Kidney tubule cell (primary cell): ENCODE results near the gene PHIP.

Source experiments
- DNase-seq: peaks from one replicate; pipeline ENCODE4 v3.0.0-alpha.2; 2018; ENCODE audit warnings: low spot score

The PHIP gene

DNA sequence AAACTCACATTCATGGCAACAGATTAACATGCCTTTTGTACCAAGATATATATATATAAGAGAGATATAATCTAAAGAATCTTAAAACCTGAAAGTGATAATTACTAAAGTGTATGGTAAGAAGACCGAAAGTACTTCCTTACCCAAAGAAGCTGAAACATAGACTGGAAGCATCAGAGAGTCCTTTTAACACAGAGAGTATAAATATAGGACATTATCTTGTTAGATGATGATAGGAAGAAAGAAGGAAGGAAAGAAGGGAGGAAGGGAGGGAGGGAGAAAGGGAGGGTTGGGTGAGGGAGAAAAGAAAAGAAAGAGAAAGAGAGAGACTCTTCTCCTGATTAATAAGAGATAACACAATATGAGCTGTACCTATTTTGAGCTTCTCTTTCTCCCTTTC lies 68.2 kb downstream of the PHIP start:
- DNase-seq = no peak

DNA sequence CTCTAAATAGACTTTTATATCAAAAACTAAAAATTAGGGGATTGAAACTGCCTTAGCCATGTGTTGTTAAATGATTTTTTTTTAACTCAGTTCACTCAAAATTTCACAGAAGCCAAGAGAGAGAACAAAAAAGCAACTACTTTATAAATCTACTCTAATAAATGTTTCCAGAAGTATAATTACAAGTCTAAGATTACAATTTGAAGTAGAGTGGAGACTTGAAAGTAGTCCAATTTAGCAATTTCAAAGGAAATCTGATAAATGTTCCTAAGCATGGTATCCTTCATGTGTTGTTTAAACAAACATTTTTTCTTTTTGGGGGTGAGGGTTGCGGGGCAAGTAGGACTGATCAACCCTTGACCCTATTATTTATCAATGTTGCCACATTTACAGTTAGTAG lies 72.6 kb downstream of the PHIP start:
- DNase-seq = no peak

DNA sequence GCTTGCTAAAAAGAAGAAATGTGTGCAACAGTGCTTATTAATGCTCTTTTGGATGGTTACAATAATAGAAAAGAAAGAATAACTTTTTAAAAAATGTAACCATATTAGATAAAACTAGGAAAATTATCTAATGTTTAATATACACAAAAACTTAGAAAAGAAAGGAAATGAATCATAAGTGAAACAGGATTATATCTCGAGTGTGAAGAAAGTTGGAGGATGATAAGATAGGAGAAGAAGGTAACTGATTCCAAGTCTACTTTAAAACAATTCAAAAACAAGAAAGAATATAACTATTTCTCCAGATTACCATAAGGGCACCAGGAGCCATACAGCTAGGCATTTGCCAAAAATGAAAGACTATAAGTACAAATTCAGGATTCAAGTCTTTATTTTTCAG lies 73.0 kb downstream of the PHIP start:
- no peak for DNase-seq

DNA sequence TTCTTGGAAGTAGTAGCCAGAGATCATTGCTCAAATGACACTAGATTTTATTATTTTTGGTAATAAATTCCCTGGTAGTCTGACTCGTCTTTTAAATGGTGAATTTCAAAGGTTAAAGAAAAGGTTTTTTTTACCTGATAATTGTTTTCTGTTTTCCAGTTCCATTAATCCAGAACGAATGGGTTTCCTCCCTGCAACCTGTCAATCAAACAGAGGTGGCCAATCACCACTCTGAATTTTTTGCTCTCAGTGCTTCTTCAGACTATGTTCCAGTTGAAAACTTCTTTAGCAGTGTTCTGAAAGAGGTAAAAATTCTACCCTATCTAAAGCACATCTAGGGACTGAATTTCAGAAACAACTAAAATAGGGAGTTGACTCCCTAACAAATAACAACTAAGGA lies 73.8 kb downstream of the PHIP start:
- no peak for DNase-seq

DNA sequence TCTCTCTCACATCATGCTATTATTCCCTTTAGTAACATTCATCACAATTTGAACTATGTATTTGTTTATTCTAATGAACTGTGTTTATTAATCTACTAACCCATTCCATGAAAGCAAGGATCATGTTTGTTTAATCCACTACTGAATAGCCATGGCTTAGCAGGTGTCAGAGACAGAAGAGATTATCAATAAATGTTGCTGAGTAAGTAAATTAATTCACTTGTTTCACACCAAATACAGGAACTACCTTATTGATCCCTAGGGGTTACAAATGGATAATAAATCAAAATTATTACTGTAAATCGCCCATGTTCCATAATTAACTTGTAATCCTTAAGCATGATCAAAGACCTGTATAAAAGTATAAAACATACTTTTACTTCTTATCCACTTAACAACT lies 76.6 kb downstream of the PHIP start:
- no peak for DNase-seq

DNA sequence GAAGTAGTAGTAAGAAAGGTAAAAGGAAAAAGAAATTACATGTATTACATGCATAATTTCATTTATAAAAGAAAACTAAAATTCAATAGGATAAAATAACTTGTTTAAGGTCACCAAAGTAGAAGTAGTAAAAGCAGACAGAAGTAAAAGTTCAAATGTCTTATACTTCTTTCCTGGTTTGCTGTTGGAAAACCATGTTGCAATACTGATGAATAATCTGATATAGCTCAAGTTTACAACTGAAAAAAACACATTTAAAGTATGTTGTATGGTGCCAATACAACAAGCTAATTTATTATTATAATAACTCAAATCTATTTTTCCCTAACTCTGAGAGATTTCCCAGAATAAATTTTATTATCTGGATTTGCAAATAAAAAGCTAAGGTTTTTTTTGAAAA lies 78.3 kb downstream of the PHIP start:
- DNase-seq = no peak

DNA sequence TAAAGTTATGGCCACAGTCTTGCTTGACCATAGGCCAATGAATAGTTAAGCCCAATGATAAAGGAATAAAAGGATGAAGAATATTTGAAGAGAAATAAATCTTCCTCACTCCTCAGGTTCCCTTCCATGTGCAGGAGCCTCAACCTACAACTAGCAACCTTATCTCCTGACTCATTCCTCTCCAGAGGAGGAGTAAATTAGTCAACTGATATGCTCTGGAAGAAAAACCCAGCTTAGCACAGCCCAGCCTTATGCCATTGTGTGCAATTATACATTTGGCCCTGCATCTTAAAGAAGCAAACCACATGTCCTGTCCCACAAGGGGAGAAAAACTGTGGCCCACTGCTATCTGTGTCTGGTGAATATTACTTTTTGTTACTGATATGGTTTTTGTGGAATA lies 82.1 kb downstream of the PHIP start:
- peak; percentile 6 for DNase-seq

DNA sequence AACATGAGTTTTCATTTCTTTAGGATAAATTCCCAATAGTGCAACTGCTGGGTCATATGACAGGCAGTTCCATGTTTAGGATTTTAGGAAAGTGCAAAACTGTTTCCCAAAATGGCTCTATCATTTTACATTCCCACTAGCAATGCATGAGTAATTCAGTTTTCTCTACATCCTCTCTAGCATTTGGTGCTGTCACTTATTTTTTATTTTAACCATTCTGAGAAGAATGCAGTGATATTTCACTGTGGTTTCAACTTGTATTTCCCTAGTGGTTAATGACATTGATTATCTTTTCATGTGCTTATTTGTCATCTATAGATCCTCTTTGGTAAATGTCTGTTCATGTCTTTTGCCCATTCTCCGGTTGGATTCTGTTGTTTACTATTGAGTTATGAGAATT lies 82.7 kb downstream of the PHIP start:
- no peak for DNase-seq

DNA sequence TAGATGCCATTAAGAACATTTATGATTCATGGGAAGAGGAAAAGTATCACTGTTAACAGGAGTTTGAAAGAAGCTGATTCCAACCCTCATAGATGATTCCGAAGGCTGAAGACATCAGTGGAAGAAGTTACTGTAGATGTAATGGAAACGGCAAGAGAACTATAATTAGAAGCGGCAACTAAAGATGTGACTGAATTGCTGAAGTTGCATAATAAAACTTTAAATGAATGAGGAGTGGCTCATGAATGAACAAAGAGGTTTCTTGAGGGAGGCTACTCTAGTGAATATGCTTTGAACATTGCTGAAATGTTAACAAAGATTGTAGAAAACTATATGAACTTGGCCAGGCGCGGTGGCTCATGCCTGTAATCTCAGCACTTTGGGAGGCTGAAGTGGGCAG lies 84.1 kb downstream of the PHIP start:
- DNase-seq = no peak

DNA sequence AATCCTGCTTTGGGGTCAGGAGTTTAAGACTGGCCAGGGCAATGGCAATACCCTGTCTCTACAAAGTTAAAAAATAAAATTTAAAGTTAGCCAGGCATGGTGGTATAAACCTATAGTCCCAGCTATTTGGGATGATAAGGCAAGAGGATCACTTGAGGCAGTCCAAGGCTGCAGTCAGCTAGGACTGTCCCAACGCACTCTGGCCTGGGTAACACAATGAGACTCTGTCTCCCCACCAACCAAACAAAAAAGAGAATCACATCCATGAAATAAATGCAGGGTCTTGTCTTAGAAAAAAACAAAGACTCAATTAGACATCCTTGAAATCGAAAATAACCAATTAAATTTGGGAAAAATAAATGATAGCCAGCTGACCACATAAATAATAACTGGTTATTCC lies 88.9 kb downstream of the PHIP start:
- no peak for DNase-seq

DNA sequence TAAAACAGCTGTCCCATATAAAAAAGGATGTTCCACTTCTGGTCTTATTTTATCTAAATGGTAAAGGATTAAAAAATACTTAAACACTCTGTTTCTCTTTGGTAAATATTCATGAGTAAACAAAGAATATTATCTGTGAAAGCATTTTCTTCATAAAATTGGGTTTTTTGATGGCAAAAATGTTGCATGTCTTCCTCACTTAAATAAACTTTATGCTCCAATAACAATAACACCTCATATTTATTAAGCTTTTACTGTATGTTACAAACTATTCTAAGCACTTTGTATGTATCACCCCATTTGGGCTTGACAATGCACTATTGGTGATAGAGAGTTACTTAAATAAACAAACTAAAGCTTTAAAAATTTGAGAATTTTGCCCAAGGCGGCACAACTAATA lies 91.9 kb downstream of the PHIP start:
- DNase-seq = no peak

DNA sequence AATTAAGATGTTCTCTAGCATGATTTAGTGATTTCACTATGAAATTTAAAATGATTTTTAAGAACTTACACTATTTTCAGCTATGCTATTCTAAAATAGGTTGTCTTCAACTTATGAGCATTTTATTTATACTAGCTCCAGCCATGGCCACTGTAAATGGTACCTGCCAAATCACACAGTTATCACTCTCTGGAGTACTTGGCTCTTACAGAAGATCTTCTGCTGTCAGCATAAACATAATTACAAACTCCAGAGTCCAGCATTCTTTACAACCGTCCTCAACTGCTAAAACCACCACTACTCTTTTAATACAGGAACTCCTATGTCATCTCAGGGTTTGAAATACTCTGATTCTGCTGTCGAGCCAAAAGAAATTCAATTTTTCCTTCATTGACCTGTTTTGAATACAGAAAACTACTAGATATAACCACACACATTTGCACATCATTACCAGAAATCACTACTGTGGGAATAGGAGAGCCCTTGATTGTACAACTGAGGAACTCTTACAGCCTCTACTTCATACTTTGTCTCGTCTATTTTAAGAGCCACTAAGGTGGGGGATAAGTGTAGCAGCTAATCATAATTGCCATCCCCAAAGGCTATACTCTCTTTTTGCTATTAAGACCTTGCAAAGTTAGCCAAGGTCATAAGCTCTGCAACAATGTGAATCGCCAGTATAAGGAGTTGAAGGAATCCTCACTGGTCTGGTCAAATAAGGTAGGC lies 93.7 kb downstream of the PHIP start:
- no peak for DNase-seq

DNA sequence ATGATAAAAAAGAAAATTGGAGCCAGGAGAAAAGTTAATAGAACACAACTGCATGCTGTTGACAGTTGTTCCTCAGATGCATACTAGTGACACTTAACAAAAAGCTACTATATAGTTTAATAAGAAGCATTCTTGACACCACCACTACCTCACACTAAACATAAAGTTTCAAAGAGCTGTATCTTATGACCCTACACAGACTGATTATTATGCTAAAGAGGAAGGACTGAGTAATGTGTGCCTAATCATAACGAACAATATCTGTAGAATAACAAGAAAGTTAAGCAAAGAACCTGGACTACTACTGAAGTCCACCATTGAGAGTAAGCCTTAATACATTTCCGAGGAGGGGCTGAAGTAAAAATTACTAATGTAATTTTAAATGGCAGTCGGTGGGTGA lies 110.9 kb downstream of the PHIP start:
- DNase-seq = no peak

DNA sequence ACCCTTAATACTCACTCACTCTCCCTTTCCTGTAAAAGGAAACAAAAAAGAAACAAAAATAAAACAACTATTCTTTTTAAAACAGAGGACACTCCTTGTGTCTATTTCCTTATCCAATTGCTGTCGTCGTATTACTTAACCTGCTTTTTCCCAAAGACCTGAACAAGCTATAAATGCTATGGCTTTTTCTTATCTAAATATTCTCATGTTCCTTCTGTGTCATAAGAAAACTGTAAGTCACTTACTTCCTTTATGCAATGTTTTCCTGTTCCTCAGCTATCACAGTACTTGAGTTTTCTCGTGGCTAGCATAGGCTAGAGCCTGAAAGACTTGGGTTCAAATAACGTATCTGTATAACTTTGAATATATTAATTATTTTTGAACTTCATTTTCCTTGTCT lies 111.5 kb downstream of the PHIP start:
- DNase-seq = no peak

DNA sequence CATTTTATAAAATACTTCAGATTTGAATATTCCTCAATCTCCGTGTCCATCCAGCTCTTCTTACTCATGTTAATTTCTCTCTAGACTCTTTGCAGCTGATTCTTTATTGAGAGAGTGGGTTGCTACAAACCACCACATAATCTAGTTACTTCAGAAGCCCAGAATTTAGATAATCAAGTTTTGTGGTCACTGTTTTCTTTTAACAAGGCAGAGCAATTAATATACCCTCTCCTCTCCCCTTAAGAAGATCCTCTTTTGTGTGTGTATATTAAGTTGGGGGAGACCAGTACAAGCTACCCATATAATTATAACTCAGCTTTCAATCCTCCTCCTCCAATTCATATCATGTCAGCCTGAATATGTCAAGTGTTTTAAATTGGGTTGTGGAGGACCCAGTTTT lies 115.6 kb downstream of the PHIP start:
- no peak for DNase-seq

DNA sequence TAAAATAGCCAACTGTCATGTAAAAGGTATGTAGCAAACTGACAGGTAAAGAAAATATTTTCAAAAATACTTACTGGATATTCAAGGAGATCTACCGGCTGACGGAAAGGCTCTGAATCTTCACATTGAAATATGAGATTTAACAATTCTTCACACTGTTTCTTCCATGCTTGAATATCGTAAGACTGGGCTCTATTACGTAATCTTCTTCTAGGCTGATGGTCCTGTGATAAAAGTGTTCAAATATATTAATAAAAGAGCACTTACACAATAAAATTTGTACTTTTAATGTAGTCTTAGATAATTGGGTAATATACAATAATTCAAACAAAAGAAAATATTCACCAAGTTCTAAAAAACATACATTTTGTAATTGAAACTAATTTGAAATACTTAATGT lies 123.3 kb downstream of the PHIP start:
- no peak for DNase-seq

DNA sequence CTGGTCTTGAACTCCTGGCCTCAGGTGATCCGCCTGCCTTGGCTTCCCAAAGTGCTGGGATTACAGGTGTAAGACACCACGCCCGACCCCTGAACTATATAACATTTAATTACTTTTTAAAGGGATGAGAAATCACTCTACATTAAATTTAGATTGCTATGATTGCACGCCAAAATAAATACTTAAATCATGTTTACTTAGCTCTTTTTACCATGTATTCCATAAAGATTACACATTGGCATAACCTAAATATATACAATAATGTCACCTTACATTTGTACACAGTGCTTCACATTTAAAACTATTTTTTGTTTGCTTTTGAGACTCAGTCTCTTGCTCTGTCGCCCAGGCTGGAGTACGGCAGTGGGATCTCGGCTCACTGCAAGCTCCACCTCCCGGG lies 124.3 kb downstream of the PHIP start:
- no peak for DNase-seq

DNA sequence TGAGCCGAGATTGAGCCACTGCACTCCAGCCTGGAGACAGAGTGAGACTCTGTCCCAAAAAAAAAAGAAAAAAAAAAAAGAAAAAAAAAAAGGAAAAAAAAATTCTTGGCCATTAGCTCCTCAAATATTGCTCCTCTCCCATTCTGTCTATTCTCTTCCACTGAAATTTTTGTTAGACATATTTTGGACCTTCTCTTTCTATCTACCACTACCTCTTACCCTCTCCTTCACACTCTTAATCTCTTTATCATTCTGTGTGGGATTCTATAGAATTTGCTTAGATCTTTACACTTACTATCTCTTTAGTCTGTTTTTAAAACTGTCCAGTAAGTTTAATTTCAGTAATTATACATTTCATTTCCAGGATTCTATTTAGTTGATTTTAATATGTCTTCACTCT lies 125.7 kb downstream of the PHIP start:
- DNase-seq = no peak

DNA sequence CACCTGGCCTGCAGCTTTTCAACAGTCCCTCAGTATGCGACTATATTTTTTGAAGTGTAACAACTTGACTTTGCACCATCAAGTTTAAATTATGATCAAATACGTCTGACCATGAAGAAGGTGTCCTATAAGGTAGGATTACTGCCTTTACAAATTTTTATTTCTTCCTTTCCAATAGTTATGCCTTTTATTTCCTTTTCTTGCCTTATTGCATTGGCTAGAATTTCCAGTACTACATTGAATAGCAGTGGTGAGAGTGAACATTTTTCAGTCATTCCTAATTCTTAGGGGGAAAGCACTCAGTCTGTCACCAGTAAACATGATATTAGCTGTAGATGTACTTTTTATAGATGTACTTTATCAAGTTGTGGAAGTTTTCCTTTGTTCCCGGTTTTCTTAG lies 129.3 kb downstream of the PHIP start:
- DNase-seq = no peak

DNA sequence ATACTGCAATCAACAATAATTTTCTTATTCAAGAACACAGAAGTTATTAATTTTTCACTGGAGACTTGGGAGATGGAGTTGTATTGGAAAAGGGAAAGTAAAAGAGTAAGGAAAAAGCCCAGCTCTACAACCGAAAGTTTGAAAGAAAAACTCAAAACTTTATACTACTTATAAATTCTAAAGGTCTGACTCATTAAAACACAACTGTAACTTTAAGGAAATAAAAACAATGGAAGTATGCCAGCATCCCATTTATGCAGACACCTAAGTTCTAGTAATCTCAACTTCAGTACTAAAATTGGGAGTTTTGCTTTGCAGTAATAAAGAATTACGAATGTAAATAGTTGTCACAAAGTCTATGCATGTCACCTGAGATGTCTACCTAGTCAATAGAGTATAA lies 130.1 kb downstream of the PHIP start:
- peak; percentile 29 for DNase-seq

DNA sequence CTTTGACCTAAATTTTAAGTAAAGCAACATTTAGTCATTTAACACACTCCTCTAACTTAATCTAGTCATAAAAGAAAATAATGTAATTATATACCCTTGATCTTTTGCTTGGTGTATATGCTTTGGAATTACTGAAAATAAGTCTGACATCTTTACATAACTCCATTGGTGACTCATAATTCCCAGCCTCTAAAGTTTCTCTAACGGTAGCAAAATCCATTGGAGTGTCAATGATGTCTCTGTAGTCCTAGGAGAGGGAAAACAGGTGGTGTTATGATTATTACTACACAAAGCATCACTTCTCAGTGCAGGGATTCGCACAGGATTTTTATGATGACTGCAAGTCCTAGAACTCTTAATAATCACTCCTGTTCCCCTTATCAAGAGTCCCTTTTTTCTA lies 130.5 kb downstream of the PHIP start:
- no peak for DNase-seq

DNA sequence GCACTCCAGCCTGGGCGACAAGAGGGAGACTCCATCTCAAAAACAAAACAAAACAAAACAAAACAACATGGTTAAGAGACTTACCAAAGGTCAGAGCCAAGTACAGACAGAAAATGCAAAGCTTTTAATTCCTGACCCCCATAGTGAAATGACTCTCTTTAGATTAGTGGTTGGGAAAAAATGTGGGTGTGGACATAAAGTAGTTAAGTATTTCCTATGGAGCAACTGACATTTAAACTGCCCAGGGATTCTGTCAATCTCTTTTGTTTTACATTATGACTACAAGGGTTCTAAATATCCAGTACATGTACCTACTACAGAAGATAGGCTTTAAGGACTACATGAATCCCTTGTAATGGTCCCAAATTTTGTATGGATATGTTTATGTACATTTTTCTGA lies 135.6 kb downstream of the PHIP start:
- DNase-seq = no peak

DNA sequence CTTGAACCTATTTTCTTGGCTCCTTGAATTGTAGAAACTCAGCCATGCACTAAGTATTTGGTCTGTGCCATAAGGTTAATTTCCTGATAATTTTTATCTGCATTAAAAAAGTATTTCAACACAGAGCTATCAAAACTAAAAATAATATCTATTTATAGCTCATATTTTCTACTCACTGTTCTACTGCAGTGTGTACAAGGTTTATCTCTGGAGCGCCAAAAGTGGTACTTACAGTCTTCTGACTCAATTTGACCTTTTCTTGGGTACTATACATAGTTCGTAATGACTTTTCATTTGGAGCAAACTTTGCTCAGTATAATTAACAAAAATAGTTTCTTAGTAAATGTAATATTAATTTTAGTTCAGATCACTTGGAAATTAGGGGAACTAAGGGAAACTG lies 141.5 kb downstream of the PHIP start:
- DNase-seq = no peak

DNA sequence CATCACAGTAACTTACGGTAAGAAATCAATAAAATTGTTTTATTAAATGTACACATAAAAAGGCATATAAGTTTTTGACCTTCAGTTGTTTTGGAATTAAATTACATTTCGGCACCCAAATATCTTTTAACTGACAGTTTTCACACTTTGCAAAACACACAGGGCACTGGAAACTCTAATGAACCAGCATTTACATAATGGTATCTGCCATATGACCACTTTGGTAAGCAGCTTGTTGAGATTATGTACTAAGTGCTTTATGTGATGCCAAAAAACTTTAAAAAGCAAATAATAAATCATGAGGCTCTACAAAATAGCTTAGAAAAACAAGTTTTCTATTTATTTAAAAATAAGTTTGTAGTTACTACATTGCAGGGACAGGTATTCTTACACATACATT lies 142.5 kb downstream of the PHIP start:
- DNase-seq = no peak

DNA sequence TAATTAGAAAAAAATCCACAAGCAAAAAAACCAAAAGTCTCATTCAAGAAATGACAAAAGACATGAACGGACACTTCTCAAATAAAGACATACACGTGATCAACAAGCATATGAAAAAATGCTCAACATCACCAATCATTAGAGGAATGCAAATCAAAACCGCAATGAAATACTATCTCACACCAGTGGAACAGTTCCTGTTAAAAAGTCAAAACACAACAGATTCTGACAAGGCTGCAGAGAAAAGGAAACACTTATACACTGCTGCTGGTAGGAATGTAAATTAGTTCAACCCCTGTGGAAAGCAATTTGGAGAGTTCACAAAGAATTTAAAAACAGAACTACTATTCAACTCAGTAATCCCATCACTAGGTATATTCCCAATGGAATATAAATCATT lies 152.7 kb downstream of the PHIP start:
- DNase-seq = no peak
